ENCODE measurements around the gene DDX18. TPM values are rescaled to one million over a fixed set of nuclear protein-coding genes. Genes with fewer than 3 reads are reported as not detected.

Gene DDX18
- total RNA-seq, 6 experiments from 2014 or later = 50.1 to 61.0 (median 57.0) TPM

- Mint-ChIP-seq H3K4me1 (ENCODE audit: low read depth) (peaks cover 7% of the 10 kb centered on the region; the same call in 1 of the 2 replicates), H3K27ac (no peak overlapping the region), H3K4me3 (no peak overlapping the region), H3K27me3 (ENCODE audit: insufficient read depth) (peaks cover 5% of the 10 kb centered on the region; the same call in 1 of the 2 replicates), H3K36me3 (ENCODE audit: low read depth) (no peaks in the 10 kb centered on the region), H3K9me3 (no peaks in the 10 kb centered on the region)
- no peak for DNase-seq
- no peak for TF ChIP-seq CTCF (IDR thresholded peaks at IDR 0.05)
Observed at GRCh38 chr2:117776888-117777287, 37.6 kb upstream of the DDX18 start.

- Mint-ChIP-seq H3K4me1 (ENCODE audit: low read depth) (no peaks in the 10 kb centered on the region), H3K4me3 (no peak overlapping the region), H3K36me3 (ENCODE audit: low read depth) (no peaks in the 10 kb centered on the region), H3K27ac (no peak overlapping the region), H3K9me3 (no peaks in the 10 kb centered on the region), H3K27me3 (ENCODE audit: insufficient read depth) (peaks cover 1% of the 10 kb centered on the region; the same call in 1 of the 2 replicates)
- DNase-seq = peak; percentile 19
- TF ChIP-seq CTCF (IDR thresholded peaks at IDR 0.05) = peak; percentile 83
Observed at GRCh38 chr2:117785740-117786139, 28.8 kb upstream of the DDX18 start.

- H3K27ac Mint-ChIP-seq = no peak overlapping the region
- H3K9me3 Mint-ChIP-seq = no peaks in the 10 kb centered on the region
- no peak for DNase-seq
- no peak for TF ChIP-seq CTCF (IDR thresholded peaks at IDR 0.05)
- H3K36me3 Mint-ChIP-seq (ENCODE audit: low read depth) = no peaks in the 10 kb centered on the region
- H3K4me1 Mint-ChIP-seq (ENCODE audit: low read depth) = no peaks in the 10 kb centered on the region
- H3K4me3 Mint-ChIP-seq = no peak overlapping the region
- peaks cover 1% of the 10 kb centered on the region; the same call in 1 of the 2 replicates for H3K27me3 Mint-ChIP-seq (ENCODE audit: insufficient read depth)
Observed at GRCh38 chr2:117786520-117786919, 28.0 kb upstream of the DDX18 start.

GRCh38 chr2:117789505-117789904, 25.0 kb upstream of the DDX18 start:
- H3K4me1 Mint-ChIP-seq (ENCODE audit: low read depth) = no peaks in the 10 kb centered on the region
- H3K4me3 Mint-ChIP-seq = no peak overlapping the region
- H3K9me3 Mint-ChIP-seq = no peaks in the 10 kb centered on the region
- no peaks in the 10 kb centered on the region for H3K36me3 Mint-ChIP-seq (ENCODE audit: low read depth)
- no peak for DNase-seq
- TF ChIP-seq CTCF (IDR thresholded peaks at IDR 0.05) = no peak
- H3K27ac Mint-ChIP-seq = no peak overlapping the region
- no peaks in the 10 kb centered on the region; the same call in 1 of the 2 replicates for H3K27me3 Mint-ChIP-seq (ENCODE audit: insufficient read depth)

- no peak overlapping the region for H3K4me3 Mint-ChIP-seq
- peak; percentile 6 for DNase-seq
Observed at GRCh38 chr2:117794668-117795067, 19.8 kb upstream of the DDX18 start.

More at GRCh38 chr2:117794668-117795067, 19.8 kb upstream of the DDX18 start:
- Mint-ChIP-seq H3K4me1 (ENCODE audit: low read depth) (0 out of 2 replicates have a peak, but pooled peaks cover 5% of the 10 kb centered on the region), H3K9me3 (no peaks in the 10 kb centered on the region), H3K27ac (no peak overlapping the region), H3K27me3 (ENCODE audit: insufficient read depth) (no peaks in the 10 kb centered on the region), H3K36me3 (ENCODE audit: low read depth) (no peaks in the 10 kb centered on the region)
- TF ChIP-seq CTCF (IDR thresholded peaks at IDR 0.05) = no peak

Measured in HFFc6 (cell line).